Measurements from ENCODE around the gene DTX2. TPM values are rescaled to one million over a fixed set of nuclear protein-coding genes. Genes with fewer than 3 reads are reported as not detected.
A peak's percentile ranks its signal among the peaks of the same experiment; 100 is the strongest.
"Not testable (repeated sequence)": the region's sequence is repeated elsewhere in the genome, so short reads cannot be mapped to it uniquely, and the experiment has no call there.

The DTX2 gene
- total RNA-seq, 1 donor = 5.2 TPM

- DNase-seq (ENCODE audit: low read depth) = peak; percentile 82
- TF ChIP-seq, protein P1, sequence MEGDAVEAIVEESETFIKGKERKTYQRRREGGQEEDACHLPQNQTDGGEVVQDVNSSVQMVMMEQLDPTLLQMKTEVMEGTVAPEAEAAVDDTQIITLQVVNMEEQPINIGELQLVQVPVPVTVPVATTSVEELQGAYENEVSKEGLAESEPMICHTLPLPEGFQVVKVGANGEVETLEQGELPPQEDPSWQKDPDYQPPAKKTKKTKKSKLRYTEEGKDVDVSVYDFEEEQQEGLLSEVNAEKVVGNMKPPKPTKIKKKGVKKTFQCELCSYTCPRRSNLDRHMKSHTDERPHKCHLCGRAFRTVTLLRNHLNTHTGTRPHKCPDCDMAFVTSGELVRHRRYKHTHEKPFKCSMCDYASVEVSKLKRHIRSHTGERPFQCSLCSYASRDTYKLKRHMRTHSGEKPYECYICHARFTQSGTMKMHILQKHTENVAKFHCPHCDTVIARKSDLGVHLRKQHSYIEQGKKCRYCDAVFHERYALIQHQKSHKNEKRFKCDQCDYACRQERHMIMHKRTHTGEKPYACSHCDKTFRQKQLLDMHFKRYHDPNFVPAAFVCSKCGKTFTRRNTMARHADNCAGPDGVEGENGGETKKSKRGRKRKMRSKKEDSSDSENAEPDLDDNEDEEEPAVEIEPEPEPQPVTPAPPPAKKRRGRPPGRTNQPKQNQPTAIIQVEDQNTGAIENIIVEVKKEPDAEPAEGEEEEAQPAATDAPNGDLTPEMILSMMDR (IDR thresholded peaks at IDR 0.05; ENCODE audit: insufficient read depth, low read depth, low read length) = peak; percentile 62
Observed at GRCh38 chr7:76437873-76438272, 23.6 kb upstream of the DTX2 start.

GRCh38 chr7:76439120-76439888 lies 22.2 kb upstream of the DTX2 start:
- H3K4me3 ChIP-seq (ENCODE audit: low read depth, low read length); DNase-seq (ENCODE audit: low read depth): not testable (repeated sequence)

More at GRCh38 chr7:76437873-76438272, 23.6 kb upstream of the DTX2 start:
- H3K4me3 ChIP-seq (ENCODE audit: low read depth, low read length) = not testable (repeated sequence)

GRCh38 chr7:76440404-76440803 lies 21.1 kb upstream of the DTX2 start:
- not testable (repeated sequence) for DNase-seq (ENCODE audit: low read depth); H3K4me3 ChIP-seq (ENCODE audit: low read depth, low read length)

- H3K4me3 ChIP-seq (ENCODE audit: low read depth, low read length); DNase-seq (ENCODE audit: low read depth): not testable (repeated sequence)
Observed at GRCh38 chr7:76441792-76442191, 19.7 kb upstream of the DTX2 start.

DNA sequence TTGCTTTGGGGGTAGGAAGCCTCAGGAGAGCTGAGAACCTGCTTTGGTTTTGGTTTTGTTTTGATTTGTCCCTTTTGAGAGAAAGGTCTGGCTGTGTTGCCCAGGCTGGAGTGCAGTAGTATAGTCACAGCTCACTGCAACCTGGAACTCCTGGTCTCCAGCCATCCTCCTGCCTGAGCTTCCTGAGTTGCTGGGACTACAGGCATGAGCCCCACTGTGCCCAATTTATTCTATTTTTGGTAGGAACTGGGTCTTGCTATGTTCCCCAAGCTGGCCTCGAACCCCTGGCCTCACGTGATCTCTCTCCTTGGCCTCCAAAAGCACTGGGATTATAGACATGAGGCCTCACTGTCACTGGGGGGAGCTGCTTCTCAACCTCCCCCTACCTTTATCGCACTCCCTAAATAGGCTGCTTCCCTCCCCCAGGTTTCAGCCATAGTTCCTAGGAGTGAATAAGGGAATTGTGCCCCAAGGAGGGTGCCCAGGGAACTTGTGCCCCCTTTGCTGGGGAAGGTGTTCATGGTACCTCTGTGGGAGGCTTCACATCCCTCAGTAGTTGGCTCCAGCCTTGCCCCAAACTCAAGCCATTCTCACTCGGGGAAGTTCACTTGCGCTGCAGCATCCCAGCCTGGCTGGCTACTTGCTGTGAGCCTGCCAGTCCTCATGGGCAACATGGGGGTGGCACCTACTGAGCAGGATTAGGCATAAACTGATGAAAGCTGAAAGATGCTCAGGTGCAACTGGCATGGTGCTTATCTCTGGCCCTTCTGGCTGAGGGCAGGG lies 18.7 kb upstream of the DTX2 start:
- not testable (repeated sequence) for H3K4me3 ChIP-seq (ENCODE audit: low read depth, low read length); DNase-seq (ENCODE audit: low read depth)

- H3K4me3 ChIP-seq (ENCODE audit: low read depth, low read length); DNase-seq (ENCODE audit: low read depth): not testable (repeated sequence)
Observed at GRCh38 chr7:76443846-76444245, 17.7 kb upstream of the DTX2 start.

GRCh38 chr7:76445577-76446008 lies 15.9 kb upstream of the DTX2 start:
- not testable (repeated sequence) for H3K4me3 ChIP-seq (ENCODE audit: low read depth, low read length)
- peak; percentile 58 for DNase-seq (ENCODE audit: low read depth)

GRCh38 chr7:76457017-76457416 lies 4.5 kb upstream of the DTX2 start:
- H3K4me3 ChIP-seq (ENCODE audit: low read depth, low read length); DNase-seq (ENCODE audit: low read depth): not testable (repeated sequence)

GRCh38 chr7:76458504-76458903 lies 3.0 kb upstream of the DTX2 start:
- H3K4me3 ChIP-seq (ENCODE audit: low read depth, low read length); DNase-seq (ENCODE audit: low read depth): not testable (repeated sequence)

DNA sequence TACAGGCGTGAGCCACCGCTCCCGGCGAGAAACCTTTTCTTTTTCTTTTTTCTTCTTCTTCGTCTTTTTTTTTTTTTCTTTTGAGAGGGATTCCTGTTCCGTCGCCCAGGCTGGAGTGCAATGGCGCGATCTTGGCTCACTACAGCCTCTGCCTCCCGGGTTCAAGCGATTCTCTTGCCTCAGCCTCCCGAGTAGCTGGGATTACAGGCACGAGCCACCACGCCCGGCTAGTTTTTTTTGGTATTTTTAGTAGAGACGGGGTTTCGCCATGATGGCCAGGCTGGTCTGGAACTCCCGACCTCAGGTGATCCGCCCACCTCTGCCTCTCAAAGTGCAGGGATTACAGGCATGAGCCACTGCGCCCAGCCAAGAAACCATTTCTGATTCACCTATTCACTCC lies 742 bp upstream of the DTX2 start:
- DNase-seq (ENCODE audit: low read depth); H3K4me3 ChIP-seq (ENCODE audit: low read depth, low read length): not testable (repeated sequence)

- H3K4me3 ChIP-seq (ENCODE audit: low read depth, low read length) = not testable (repeated sequence)
Observed at GRCh38 chr7:76462271-76462882, 868 bp downstream of the DTX2 start.

GRCh38 chr7:76464959-76465358 lies 3.5 kb downstream of the DTX2 start:
- not testable (repeated sequence) for DNase-seq (ENCODE audit: low read depth)

More at GRCh38 chr7:76462271-76462882, 868 bp downstream of the DTX2 start:
- DNase-seq (ENCODE audit: low read depth) = not testable (repeated sequence)

GRCh38 chr7:76465950-76466349 lies 4.4 kb downstream of the DTX2 start:
- H3K4me3 ChIP-seq (ENCODE audit: low read depth, low read length); DNase-seq (ENCODE audit: low read depth): not testable (repeated sequence)

More at GRCh38 chr7:76464959-76465358, 3.5 kb downstream of the DTX2 start:
- H3K4me3 ChIP-seq (ENCODE audit: low read depth, low read length) = not testable (repeated sequence)

DNA sequence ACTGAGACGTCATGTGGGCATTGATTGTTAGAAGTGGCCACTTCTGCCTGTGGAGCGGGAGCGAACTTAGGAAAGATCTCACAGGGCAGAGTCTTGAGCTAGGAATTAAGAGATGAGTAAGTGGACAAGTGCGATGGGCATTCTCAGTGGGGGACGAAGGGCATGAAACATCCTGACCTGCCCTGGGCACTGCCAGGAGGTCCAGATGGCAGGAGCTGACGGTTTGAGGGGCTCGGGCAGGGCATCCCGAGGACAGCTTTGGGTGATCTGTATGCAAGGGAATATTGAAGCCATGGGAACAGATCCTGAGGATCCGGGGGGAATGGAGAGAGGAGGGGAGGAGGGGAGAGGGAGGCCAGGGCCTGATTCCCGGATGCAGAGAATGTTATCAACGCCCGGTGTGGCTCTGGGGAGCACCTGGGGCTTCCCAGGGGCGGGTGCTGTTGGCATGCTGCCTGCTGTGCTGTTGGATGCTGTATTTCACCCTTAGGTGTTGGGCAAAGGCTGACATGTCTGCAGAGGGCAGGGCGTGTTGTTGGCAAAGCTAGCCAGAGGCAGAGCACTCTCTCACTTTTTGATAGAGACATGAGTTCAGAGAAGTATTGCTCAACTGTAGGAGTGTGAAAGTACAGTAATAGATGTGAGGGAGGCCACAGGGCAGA lies 6.4 kb downstream of the DTX2 start:
- not testable (repeated sequence) for DNase-seq (ENCODE audit: low read depth); H3K4me3 ChIP-seq (ENCODE audit: low read depth, low read length)

GRCh38 chr7:76471556-76472221 lies 10.2 kb downstream of the DTX2 start:
- DNase-seq (ENCODE audit: low read depth); H3K4me3 ChIP-seq (ENCODE audit: low read depth, low read length): not testable (repeated sequence)

GRCh38 chr7:76473097-76473496 lies 11.6 kb downstream of the DTX2 start:
- not testable (repeated sequence) for DNase-seq (ENCODE audit: low read depth); H3K4me3 ChIP-seq (ENCODE audit: low read depth, low read length)

DNA sequence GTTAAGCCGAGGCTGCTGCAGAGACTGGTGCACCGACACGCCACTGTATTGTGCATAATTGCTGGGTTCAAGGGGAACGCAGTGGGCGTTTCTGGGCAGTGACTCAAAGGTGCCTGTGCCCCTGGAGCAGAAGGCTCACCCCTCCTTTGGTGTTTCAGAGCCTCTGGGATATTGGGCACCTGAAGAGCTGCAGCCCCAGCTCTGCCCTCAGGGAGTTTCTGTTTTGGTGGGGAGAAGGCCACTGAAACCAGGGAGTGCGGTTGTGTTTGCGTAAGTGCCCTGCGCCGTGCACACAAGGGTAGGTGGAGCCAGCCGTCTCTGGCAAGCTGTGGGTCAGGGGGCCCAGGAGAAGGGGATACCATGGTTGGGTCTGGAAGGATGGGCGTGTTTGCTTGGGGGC lies 14.8 kb downstream of the DTX2 start:
- DNase-seq (ENCODE audit: low read depth); H3K4me3 ChIP-seq (ENCODE audit: low read depth, low read length): not testable (repeated sequence)
